ENCODE measurements around the gene CLEC6A.
A peak's percentile ranks its signal among the peaks of the same experiment; 100 is the strongest.

Gene CLEC6A

DNA sequence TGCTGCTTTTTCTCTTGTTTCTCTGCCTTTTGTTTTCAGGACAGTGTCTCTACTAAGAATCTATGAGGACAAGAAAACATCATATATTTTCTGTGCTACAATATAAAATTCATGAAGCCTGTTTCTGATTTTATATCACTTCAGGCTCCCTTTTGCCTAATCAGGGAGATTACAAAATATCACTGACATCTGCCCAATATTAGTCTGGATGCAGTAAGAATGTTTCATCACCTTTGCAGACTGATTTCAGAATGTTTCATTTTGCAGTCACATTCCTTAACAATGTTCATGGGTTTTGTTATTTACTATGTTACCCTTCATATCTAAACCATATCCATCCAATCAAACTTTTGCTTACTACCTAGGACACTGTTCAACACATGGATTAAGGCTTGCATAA is 491 bp upstream of the CLEC6A start:
- Histone ChIP-seq H3K36me3 (ENCODE audit: control insufficient read depth, insufficient read depth, low read length) (no peaks in the 10 kb centered on the region), H3K27me3 (ENCODE audit: control insufficient read depth, insufficient read depth, low read length) (no peaks in the 10 kb centered on the region), H3K9me3 (ENCODE audit: control insufficient read depth, insufficient read depth, low read length) (no peaks in the 10 kb centered on the region), H3K4me1 (ENCODE audit: control insufficient read depth, insufficient read depth, low read length) (no peaks in the 10 kb centered on the region), H3K27ac (ENCODE audit: low read length) (no peak overlapping the region), H3K4me3 (ENCODE audit: low read length) (no peak overlapping the region)
- no peak for DNase-seq (ENCODE audit: low read depth, low spot score)

DNA sequence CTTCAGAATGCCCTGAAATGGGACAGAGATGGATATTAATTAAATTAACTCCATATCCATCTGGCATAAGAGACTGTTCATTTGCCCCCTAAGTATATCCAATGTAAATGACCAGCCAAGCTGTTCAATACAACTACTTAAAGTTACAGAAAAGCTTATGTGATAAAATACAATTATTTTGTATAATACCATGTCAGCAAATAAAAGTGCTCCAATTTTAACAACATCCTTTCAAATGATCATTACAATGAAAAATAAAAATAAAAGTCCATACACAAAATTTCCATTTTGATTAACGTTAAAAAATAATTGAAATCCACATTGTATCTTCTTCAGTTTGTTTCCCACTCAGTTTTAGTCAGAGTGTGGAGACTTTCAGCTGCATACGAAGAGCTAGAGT is 5.7 kb downstream of the CLEC6A start:
- no peak for DNase-seq (ENCODE audit: low read depth, low spot score)
- no peaks in the 10 kb centered on the region; the same call in 1 of the 2 replicates for H3K4me1 ChIP-seq (ENCODE audit: control insufficient read depth, insufficient read depth, low read length)

DNA sequence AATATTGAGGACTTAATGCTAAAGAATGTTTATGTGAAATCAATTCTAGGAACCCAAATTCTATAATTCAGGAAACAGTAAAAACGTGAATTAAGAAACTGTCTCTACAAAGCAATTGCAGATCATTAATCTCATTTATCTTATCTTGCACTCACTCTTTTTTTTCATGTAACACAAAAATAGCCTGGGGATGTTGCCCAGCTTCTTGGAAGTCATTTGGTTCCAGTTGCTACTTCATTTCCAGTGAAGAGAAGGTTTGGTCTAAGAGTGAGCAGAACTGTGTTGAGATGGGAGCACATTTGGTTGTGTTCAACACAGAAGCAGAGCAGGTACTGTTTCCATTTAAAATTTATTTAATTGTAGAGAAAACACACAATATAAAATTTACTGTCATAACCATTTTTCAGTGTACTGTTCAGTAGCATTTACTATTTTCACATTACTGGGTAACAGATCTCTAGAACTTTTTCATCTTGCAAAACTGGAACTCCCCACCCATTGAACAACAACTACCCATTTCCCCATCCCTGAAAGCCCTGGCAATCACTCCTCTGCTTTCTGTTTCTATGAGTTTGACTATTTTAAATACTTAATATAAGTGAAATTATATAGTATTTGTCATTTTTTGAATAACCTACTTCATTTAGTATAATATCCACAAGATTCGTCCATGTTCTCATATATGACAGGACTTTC is 9.7 kb downstream of the CLEC6A start:
- DNase-seq (ENCODE audit: low read depth, low spot score), result no peak
- no peaks in the 10 kb centered on the region for H3K9me3 ChIP-seq (ENCODE audit: control insufficient read depth, insufficient read depth, low read length)
- no peaks in the 10 kb centered on the region; the same call in 1 of the 2 replicates for H3K4me1 ChIP-seq (ENCODE audit: control insufficient read depth, insufficient read depth, low read length)

More for the DNA sequence above, 5.7 kb downstream of the CLEC6A start:
- Histone ChIP-seq H3K9me3 (ENCODE audit: control insufficient read depth, insufficient read depth, low read length) (no peaks in the 10 kb centered on the region), H3K4me3 (ENCODE audit: low read length) (no peak overlapping the region), H3K36me3 (ENCODE audit: control insufficient read depth, insufficient read depth, low read length) (no peaks in the 10 kb centered on the region), H3K27me3 (ENCODE audit: control insufficient read depth, insufficient read depth, low read length) (no peaks in the 10 kb centered on the region), H3K27ac (ENCODE audit: low read length) (no peak overlapping the region)
- whole genome bisulfite sequencing (ENCODE audit: insufficient coverage, insufficient read length), result no CpG with 5 or more reads among the region's 2 CpGs

DNA sequence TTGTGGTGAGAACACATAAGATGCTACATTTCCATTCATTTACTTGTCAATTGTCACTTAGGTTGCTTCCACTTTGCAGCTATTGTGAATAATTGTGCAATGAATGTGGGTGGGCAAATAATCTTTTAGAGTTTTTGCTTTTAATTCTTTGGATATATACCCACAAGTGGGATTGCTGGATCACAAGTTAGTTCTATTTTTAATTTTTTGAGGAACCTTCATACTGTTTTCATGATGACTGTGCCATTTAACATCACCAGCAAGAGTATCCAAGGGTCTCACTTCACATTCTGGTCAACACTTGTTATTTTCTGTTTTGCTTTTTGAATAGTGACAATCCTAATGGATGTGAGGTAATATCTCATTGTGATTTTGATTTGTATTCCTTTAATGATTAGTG is 10.5 kb downstream of the CLEC6A start:
- H3K36me3 ChIP-seq (ENCODE audit: control insufficient read depth, insufficient read depth, low read length), result no peaks in the 10 kb centered on the region
- no peaks in the 10 kb centered on the region; the same call in 1 of the 2 replicates for H3K4me1 ChIP-seq (ENCODE audit: control insufficient read depth, insufficient read depth, low read length)
- DNase-seq (ENCODE audit: low read depth, low spot score), result no peak
- H3K9me3 ChIP-seq (ENCODE audit: control insufficient read depth, insufficient read depth, low read length), result no peaks in the 10 kb centered on the region
- no peak overlapping the region for H3K27ac ChIP-seq (ENCODE audit: low read length)
- H3K4me3 ChIP-seq (ENCODE audit: low read length), result no peak overlapping the region
- no peaks in the 10 kb centered on the region for H3K27me3 ChIP-seq (ENCODE audit: control insufficient read depth, insufficient read depth, low read length)

More for the DNA sequence above, 9.7 kb downstream of the CLEC6A start:
- H3K36me3 ChIP-seq (ENCODE audit: control insufficient read depth, insufficient read depth, low read length), result no peaks in the 10 kb centered on the region
- no peak overlapping the region for H3K4me3 ChIP-seq (ENCODE audit: low read length)
- no CpG with 5 or more reads among the region's 2 CpGs for WGBS (ENCODE audit: insufficient coverage, insufficient read length)
- H3K27me3 ChIP-seq (ENCODE audit: control insufficient read depth, insufficient read depth, low read length), result no peaks in the 10 kb centered on the region
- no peak overlapping the region for H3K27ac ChIP-seq (ENCODE audit: low read length)

DNA sequence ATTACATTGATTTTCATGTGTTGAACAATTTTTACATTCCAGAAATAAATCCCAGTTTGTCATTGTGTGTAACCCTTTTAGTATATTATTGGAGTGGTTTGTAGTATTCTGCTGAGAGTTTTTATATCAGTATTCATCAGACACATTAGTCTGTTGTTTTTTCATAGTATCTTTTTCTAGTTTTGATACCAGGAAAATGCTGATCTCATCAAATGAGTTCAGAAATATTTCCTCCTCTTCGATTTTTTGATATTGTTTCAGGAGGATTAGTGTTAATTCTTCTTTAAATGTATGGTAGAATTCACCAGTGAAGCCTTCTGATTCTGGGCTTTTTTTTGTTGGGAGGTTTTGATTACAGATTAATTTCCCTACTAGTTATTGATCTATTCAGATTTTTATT is 15.3 kb downstream of the CLEC6A start:
- no peak for DNase-seq (ENCODE audit: low read depth, low spot score)
- H3K27me3 ChIP-seq (ENCODE audit: control insufficient read depth, insufficient read depth, low read length), result no peaks in the 10 kb centered on the region
- H3K27ac ChIP-seq (ENCODE audit: low read length), result no peak overlapping the region
- WGBS (ENCODE audit: insufficient coverage, insufficient read length), result no CpG with 5 or more reads among the region's 1 CpG
- H3K9me3 ChIP-seq (ENCODE audit: control insufficient read depth, insufficient read depth, low read length), result no peaks in the 10 kb centered on the region
- no peaks in the 10 kb centered on the region for H3K36me3 ChIP-seq (ENCODE audit: control insufficient read depth, insufficient read depth, low read length)
- H3K4me1 ChIP-seq (ENCODE audit: control insufficient read depth, insufficient read depth, low read length), result no peaks in the 10 kb centered on the region; the same call in 1 of the 2 replicates
- H3K4me3 ChIP-seq (ENCODE audit: low read length), result no peak overlapping the region

DNA sequence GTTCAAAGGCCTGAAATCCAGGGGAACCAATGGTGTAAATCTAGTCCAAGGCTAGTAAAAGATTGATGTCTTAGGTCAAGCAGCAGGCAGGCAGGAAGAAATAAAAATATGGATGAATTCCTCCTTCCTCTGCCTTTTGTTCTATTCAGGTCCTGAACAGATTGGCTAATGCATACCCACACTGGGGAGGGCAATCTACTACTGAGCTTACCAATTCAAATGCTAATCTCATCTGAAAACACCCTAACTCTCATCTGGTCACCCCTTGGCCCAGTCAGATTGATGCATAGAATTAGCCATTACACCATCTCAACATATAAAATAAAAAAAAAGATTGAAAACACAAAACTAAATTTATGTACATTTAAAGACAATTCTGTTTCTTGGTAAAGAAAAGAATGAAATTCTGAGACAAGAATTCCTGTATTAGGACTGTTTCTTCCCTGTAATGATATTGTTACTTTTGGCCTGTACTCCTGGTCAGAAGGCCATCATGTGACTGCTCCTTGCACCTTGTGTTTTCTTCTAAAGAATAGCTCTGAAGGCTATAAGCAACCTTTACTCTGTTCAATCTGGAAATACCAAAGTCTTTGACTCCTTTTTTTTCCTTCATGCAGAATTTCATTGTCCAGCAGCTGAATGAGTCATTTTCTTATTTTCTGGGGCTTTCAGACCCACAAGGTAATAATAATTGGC is 19.9 kb downstream of the CLEC6A start:
- H3K4me3 ChIP-seq (ENCODE audit: low read length), result no peak overlapping the region
- peak; percentile 37 for DNase-seq (ENCODE audit: low read depth, low spot score)
- H3K27ac ChIP-seq (ENCODE audit: low read length), result no peak overlapping the region
- H3K9me3 ChIP-seq (ENCODE audit: control insufficient read depth, insufficient read depth, low read length), result no peaks in the 10 kb centered on the region
- no peaks in the 10 kb centered on the region; the same call in 1 of the 2 replicates for H3K4me1 ChIP-seq (ENCODE audit: control insufficient read depth, insufficient read depth, low read length)
- H3K36me3 ChIP-seq (ENCODE audit: control insufficient read depth, insufficient read depth, low read length), result no peaks in the 10 kb centered on the region
- no peaks in the 10 kb centered on the region for H3K27me3 ChIP-seq (ENCODE audit: control insufficient read depth, insufficient read depth, low read length)

DNA sequence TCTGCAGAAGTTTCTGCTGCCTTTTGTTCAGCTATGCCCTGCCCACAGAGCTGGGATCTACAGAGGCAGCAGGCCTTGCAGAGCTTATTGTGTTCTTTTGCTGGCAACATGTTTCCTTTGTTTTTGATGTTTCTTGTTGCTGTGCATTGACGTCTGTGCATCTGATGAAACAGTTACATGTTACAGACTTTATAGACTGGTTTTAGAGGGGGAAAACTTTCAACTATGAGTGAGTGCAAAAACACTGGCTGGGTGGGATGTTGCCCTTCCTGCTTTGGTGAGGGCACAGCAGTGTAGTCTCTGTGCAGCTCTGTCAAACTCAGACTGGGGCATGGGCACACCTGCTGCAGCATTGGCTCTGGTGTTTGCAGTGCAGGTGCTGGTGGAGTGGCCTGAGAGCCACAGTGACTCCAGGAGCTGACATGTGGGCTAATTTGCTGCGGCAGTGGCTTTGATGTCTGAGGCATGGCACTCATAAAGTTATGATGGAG is 26.9 kb downstream of the CLEC6A start:
- Histone ChIP-seq H3K36me3 (ENCODE audit: control insufficient read depth, insufficient read depth, low read length) (no peaks in the 10 kb centered on the region), H3K4me3 (ENCODE audit: low read length) (no peak overlapping the region), H3K27me3 (ENCODE audit: control insufficient read depth, insufficient read depth, low read length) (no peaks in the 10 kb centered on the region), H3K9me3 (ENCODE audit: control insufficient read depth, insufficient read depth, low read length) (no peaks in the 10 kb centered on the region), H3K4me1 (ENCODE audit: control insufficient read depth, insufficient read depth, low read length) (peaks cover 3% of the 10 kb centered on the region; the same call in 1 of the 2 replicates), H3K27ac (ENCODE audit: low read length) (no peak overlapping the region)
- DNase-seq (ENCODE audit: low read depth, low spot score), result no peak
- WGBS (ENCODE audit: insufficient coverage, insufficient read length), result no CpG with 5 or more reads among the region's 2 CpGs

DNA sequence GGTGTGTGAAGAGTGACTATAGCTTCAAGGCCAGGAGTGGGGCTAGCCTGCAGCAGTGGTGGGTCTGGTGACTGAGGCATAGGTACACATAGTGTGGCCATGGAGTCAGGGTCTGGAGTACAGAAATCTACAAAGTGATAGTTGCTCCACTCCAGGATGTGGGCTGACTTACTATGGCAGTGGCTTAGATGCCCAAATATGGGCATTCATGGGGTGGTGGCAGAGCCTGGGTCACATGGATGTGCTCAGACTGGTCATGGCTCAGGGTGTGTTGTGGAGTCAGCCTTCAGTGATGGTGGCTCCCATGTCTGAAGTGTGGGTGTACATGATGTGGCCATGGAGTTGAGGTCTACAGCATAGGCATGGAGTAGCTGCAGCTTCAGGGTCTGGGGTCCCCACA is 27.3 kb downstream of the CLEC6A start:
- no peaks in the 10 kb centered on the region for H3K36me3 ChIP-seq (ENCODE audit: control insufficient read depth, insufficient read depth, low read length)
- no peaks in the 10 kb centered on the region for H3K27me3 ChIP-seq (ENCODE audit: control insufficient read depth, insufficient read depth, low read length)
- H3K4me3 ChIP-seq (ENCODE audit: low read length), result no peak overlapping the region
- H3K9me3 ChIP-seq (ENCODE audit: control insufficient read depth, insufficient read depth, low read length), result no peaks in the 10 kb centered on the region
- H3K4me1 ChIP-seq (ENCODE audit: control insufficient read depth, insufficient read depth, low read length), result peaks cover 3% of the 10 kb centered on the region; the same call in 1 of the 2 replicates
- no peak for DNase-seq (ENCODE audit: low read depth, low spot score)
- H3K27ac ChIP-seq (ENCODE audit: low read length), result no peak overlapping the region

DNA sequence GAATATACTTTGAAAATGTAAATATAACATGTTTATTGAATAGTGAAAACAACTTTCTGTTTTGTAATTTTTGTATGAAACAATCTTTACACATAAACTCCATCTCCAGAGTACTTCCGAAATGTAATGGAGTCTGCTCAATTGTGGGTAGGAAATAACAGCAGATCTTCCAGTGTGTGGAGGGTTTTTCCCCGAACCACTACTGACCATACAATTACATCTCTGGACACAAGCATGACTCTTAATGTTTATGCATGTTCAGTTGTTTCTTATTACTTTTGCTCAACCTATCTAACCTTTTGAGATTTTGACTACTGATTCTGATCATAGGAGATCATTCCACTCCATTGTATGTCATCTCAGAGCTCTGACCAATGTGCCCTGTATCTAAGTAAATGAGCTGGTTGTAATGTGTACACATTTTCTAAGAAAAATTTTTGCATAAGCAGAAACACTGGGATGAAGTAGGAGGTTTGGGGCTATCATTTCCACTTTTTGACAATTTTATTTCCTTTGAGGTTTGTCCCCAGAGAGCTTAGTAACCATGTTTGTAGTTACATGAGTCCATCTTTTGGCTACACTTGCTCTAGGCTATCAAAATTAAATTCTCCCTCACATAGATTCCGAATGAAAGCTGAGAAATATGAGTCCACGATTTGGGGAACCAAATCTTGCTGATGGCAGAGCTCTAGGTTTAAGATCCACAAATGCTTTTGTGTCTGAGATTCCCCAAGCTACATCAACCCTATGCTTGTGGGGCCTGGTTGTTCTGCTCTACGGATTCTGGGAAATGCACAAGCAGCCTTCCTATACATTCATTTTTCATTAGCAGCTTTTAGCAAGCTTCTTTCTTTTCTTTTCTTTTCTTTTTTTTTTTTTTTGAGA is 36.1 kb downstream of the CLEC6A start:
- H3K27me3 ChIP-seq (ENCODE audit: control insufficient read depth, insufficient read depth, low read length), result no peaks in the 10 kb centered on the region
- H3K4me1 ChIP-seq (ENCODE audit: control insufficient read depth, insufficient read depth, low read length), result no peaks in the 10 kb centered on the region
- DNase-seq (ENCODE audit: low read depth, low spot score), result no peak
- WGBS (ENCODE audit: insufficient coverage, insufficient read length), result no CpG with 5 or more reads among the region's 5 CpGs
- H3K4me3 ChIP-seq (ENCODE audit: low read length), result no peak overlapping the region
- no peaks in the 10 kb centered on the region; the same call in 1 of the 2 replicates for H3K9me3 ChIP-seq (ENCODE audit: control insufficient read depth, insufficient read depth, low read length)
- no peak overlapping the region for H3K27ac ChIP-seq (ENCODE audit: low read length)
- H3K36me3 ChIP-seq (ENCODE audit: control insufficient read depth, insufficient read depth, low read length), result no peaks in the 10 kb centered on the region

DNA sequence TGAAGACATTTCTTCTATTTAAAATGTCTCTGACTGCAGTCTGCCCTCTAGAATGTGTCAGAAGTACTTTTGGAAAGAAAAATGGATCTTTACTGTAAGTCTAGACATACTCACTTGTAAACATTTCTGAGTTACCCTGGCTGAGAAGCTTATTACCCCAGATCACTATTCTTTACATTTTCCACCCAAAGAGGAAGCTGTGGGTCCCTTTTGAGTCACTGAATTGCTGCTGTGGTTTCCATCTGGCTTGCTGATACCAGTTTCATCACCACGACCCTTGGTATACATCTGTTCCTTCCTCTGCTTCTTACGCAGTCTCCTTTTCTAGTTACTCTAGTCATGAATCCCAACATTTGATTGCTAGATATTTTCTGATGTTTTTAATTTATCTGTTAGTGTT is 37.3 kb downstream of the CLEC6A start:
- no CpG with 5 or more reads among the region's 2 CpGs for WGBS (ENCODE audit: insufficient coverage, insufficient read length)
- Histone ChIP-seq H3K27ac (ENCODE audit: low read length) (no peak overlapping the region), H3K4me3 (ENCODE audit: low read length) (no peak overlapping the region), H3K4me1 (ENCODE audit: control insufficient read depth, insufficient read depth, low read length) (no peaks in the 10 kb centered on the region), H3K27me3 (ENCODE audit: control insufficient read depth, insufficient read depth, low read length) (no peaks in the 10 kb centered on the region), H3K9me3 (ENCODE audit: control insufficient read depth, insufficient read depth, low read length) (no peaks in the 10 kb centered on the region; the same call in 1 of the 2 replicates), H3K36me3 (ENCODE audit: control insufficient read depth, insufficient read depth, low read length) (no peaks in the 10 kb centered on the region)
- DNase-seq (ENCODE audit: low read depth, low spot score), result no peak
